OCI-LY3 (cell line): Measurements from ENCODE around the gene IFT43.
A peak's percentile ranks its signal among the peaks of the same experiment; 100 is the strongest.

Source experiments
- H2AFZ ChIP-seq: fragments of 200-600, 300-600 bp; shearing (Covaris generic); 2 replicates; pipeline ENCODE4 v1.6.0; 2014; ENCODE audit warnings: antibody characterized with exemption, low read depth, low read length
- H3K27ac ChIP-seq: fragments of 200-600, 300-600 bp; sonication (generic); 2 replicates; pipeline ENCODE4 v1.5.1; 2014; ENCODE audit warnings: mild to moderate bottlenecking, low read length, moderate library complexity, mixed read lengths
- H3K27me3 ChIP-seq: fragments of 200-600, 300-600 bp; sonication (generic); 2 replicates; pipeline ENCODE4 v1.6.1; 2014; ENCODE audit warnings: low read depth, low read length, mixed read lengths
- H3K36me3 ChIP-seq: fragments of 200-600, 300-600 bp; sonication (generic); replicated peaks from 2 replicates; pipeline ENCODE3; 2014; ENCODE audit warnings: low read depth, low read length, mixed read lengths
- H3K4me1 ChIP-seq: fragments of 300-600, 200-600 bp; sonication (generic); 2 replicates; pipeline ENCODE4 v1.6.1; 2014; ENCODE audit warnings: low read length, mixed read lengths
- H3K4me2 ChIP-seq: fragments of 200-600, 300-600 bp; sonication (generic); 2 replicates; pipeline ENCODE4 v1.6.1; 2014; ENCODE audit warnings: low read length, mixed read lengths
- H3K4me3 ChIP-seq: fragments of 300-600, 200-600 bp; sonication (generic); 2 replicates; pipeline ENCODE4 v1.5.1; 2014; ENCODE audit warnings: antibody characterized with exemption, mild to moderate bottlenecking, low read length, moderate library complexity
- H3K79me2 ChIP-seq: fragments of 300-600, 200-600 bp; shearing (Covaris generic); 2 replicates; pipeline ENCODE4 v1.6.1; 2014; ENCODE audit warnings: mild to moderate bottlenecking, low read length, mixed read lengths
- H3K9ac ChIP-seq: fragments of 300-600, 200-600 bp; shearing (Covaris generic); 2 replicates; pipeline ENCODE4 v1.6.0; 2014; ENCODE audit warnings: mild to moderate bottlenecking, low read length, moderate library complexity
- H3K9me3 ChIP-seq: fragments of 200-600, 300-600 bp; shearing (Covaris generic); 2 replicates; pipeline ENCODE4 v1.6.1; 2014; ENCODE audit warnings: low read length, mixed read lengths; ENCODE audit not compliant: insufficient read depth
- H4K20me1 ChIP-seq: fragments of 200-600, 300-600 bp; sonication (generic); 2 replicates; pipeline ENCODE4 v1.6.1; 2016; ENCODE audit warnings: low read length, mixed read lengths; ENCODE audit not compliant: insufficient read depth
- CTCF ChIP-seq: fragments of 200-600, 300-600 bp; sonication (generic); IDR thresholded peaks from 2 replicates; pipeline ENCODE4 v1.5.1; 2014; ENCODE audit warnings: antibody characterized with exemption, low read length, low read depth
- EZH2phosphoT487 ChIP-seq: fragments of 200-600 bp; shearing (Covaris generic); IDR thresholded peaks from 2 replicates; pipeline ENCODE4 v1.6.1; 2018; ENCODE audit warnings: antibody characterized with exemption, mixed run types, low read depth

Gene IFT43

GRCh38 chr14:76056128-76056527 lies 70.6 kb downstream of the IFT43 start:
- no peak overlapping the region for H2AFZ ChIP-seq
- H3K79me2 ChIP-seq = no peaks in the 10 kb centered on the region
- H3K36me3 ChIP-seq = no peaks in the 10 kb centered on the region
- H3K4me1 ChIP-seq = no peaks in the 10 kb centered on the region
- H3K9me3 ChIP-seq = no peaks in the 10 kb centered on the region
- H3K27me3 ChIP-seq = no peaks in the 10 kb centered on the region
- no peak overlapping the region for H3K4me3 ChIP-seq
- no peak overlapping the region for H3K9ac ChIP-seq
- H3K4me2 ChIP-seq = no peak overlapping the region
- H4K20me1 ChIP-seq = no peaks in the 10 kb centered on the region
- H3K27ac ChIP-seq = no peak overlapping the region
- TF ChIP-seq EZH2phosphoT487 (no peak), CTCF (peak; percentile 51)

- H3K79me2 ChIP-seq = no peaks in the 10 kb centered on the region
- no peak overlapping the region for H3K4me3 ChIP-seq
- no peak overlapping the region for H3K4me2 ChIP-seq
- H3K36me3 ChIP-seq = no peaks in the 10 kb centered on the region
- no peaks in the 10 kb centered on the region for H3K4me1 ChIP-seq
- H2AFZ ChIP-seq = no peak overlapping the region
- no peak overlapping the region for H3K9ac ChIP-seq
- H3K9me3 ChIP-seq = no peaks in the 10 kb centered on the region
- no peaks in the 10 kb centered on the region for H3K27me3 ChIP-seq
- no peak overlapping the region for H3K27ac ChIP-seq
- TF ChIP-seq EZH2phosphoT487 (no peak), CTCF (no peak)
- no peaks in the 10 kb centered on the region for H4K20me1 ChIP-seq
Measured at GRCh38 chr14:76057914-76058313, 72.4 kb downstream of the IFT43 start.

- Histone ChIP-seq H3K79me2 (no peaks in the 10 kb centered on the region), H2AFZ (no peak overlapping the region), H3K9me3 (peaks cover 3% of the 10 kb centered on the region; the same call in 1 of the 2 replicates), H3K9ac (no peak overlapping the region), H3K27ac (no peak overlapping the region), H3K4me3 (no peak overlapping the region), H4K20me1 (no peaks in the 10 kb centered on the region), H3K27me3 (no peaks in the 10 kb centered on the region), H3K4me2 (no peak overlapping the region), H3K36me3 (peaks cover 4% of the 10 kb centered on the region), H3K4me1 (no peaks in the 10 kb centered on the region)
- no peak for TF ChIP-seq EZH2phosphoT487
- TF ChIP-seq CTCF = no peak
Measured at GRCh38 chr14:76063327-76063726, 77.8 kb downstream of the IFT43 start.

GRCh38 chr14:76065519-76065918 lies 80.0 kb downstream of the IFT43 start:
- Histone ChIP-seq H3K4me3 (no peak overlapping the region), H3K4me2 (no peak overlapping the region), H2AFZ (no peak overlapping the region), H3K27ac (no peak overlapping the region), H3K9ac (no peak overlapping the region), H3K9me3 (peaks cover 3% of the 10 kb centered on the region; the same call in 1 of the 2 replicates), H4K20me1 (no peaks in the 10 kb centered on the region), H3K4me1 (no peaks in the 10 kb centered on the region), H3K27me3 (no peaks in the 10 kb centered on the region), H3K36me3 (peaks cover 4% of the 10 kb centered on the region), H3K79me2 (no peaks in the 10 kb centered on the region)
- TF ChIP-seq CTCF = no peak
- no peak for TF ChIP-seq EZH2phosphoT487
